NB4 (cell line): ENCODE data around the gene FAM153A.
"Not testable (repeated sequence)": the region's sequence is repeated elsewhere in the genome, so short reads cannot be mapped to it uniquely, and the experiment has no call there.

Source experiments
- MYC ChIP-seq: IDR thresholded peaks from 2 replicates; pipeline ENCODE4 v1.6.1; 2011; ENCODE audit warnings: low read depth, low read length
- POLR2A ChIP-seq: IDR thresholded peaks from 2 replicates; pipeline ENCODE4 v1.6.1; 2011; ENCODE audit warnings: mild to moderate bottlenecking; ENCODE audit not compliant: insufficient read length; ENCODE audit errors: extremely low read depth
- TF ChIP-seq, protein P1 (sequence below): IDR thresholded peaks from one replicate; pipeline ENCODE4 v1.5.1; 2012; ENCODE audit warnings: low read depth, low read length

DNA sequence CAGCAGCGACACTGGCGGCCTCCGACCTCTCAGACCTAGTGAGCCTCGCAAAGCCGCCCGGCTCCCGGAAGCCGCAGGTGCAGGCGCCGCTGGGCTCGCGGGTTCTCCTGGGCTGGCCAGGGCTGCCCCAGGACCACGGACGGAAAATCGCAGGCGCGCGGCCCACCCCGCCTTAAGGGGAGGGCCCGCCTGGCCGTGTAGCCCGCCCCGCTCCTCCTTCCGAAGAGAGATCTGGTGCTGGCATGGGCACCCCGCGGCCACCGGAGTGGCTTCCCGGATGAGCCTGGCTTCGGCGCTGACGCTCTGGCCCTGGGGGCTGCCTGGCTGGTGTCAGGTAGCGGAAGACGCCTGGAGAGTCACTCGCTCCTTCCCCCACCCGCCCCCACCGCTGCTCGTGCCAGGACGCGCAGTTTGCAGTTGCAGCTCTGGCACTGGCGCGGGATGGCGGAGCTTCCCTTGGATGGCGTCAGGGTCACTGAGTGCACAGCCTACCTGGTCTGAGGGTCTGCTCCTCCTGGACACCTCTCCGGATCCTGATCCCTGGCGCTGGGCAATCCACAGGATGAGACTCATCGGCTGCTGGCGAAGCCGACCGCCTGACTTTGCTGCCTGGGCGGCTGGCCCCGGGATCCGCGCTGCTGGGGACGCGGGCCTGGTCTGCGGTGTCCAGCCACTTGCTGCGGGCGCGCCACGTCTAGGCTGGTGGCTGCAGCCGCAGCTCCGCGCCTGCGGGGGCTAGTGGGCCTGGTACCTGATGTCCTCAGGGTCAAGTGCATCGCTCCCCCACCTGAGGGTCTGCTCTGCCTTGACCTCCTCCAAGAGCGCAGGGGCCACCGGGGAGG lies at the start of gene FAM153A:
- TF ChIP-seq, protein P1, sequence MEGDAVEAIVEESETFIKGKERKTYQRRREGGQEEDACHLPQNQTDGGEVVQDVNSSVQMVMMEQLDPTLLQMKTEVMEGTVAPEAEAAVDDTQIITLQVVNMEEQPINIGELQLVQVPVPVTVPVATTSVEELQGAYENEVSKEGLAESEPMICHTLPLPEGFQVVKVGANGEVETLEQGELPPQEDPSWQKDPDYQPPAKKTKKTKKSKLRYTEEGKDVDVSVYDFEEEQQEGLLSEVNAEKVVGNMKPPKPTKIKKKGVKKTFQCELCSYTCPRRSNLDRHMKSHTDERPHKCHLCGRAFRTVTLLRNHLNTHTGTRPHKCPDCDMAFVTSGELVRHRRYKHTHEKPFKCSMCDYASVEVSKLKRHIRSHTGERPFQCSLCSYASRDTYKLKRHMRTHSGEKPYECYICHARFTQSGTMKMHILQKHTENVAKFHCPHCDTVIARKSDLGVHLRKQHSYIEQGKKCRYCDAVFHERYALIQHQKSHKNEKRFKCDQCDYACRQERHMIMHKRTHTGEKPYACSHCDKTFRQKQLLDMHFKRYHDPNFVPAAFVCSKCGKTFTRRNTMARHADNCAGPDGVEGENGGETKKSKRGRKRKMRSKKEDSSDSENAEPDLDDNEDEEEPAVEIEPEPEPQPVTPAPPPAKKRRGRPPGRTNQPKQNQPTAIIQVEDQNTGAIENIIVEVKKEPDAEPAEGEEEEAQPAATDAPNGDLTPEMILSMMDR = not testable (repeated sequence)
- not testable (repeated sequence) for TF ChIP-seq MYC, POLR2A
